ENCODE measurements around the gene MDFI. TPM values are rescaled to one million over a fixed set of nuclear protein-coding genes. Genes with fewer than 3 reads are reported as not detected.

Gene MDFI
- polyA plus RNA-seq, 1 donor from 2014 or later, result 42.5 TPM

- H3K9me2 ChIP-seq (ENCODE audit: insufficient read depth, low read length), result no peaks in the 10 kb centered on the region
- no peaks in the 10 kb centered on the region for H3K27me3 ChIP-seq (ENCODE audit: insufficient read depth, low read depth, low read length)
- no peak overlapping the region for H3K4me2 ChIP-seq (ENCODE audit: low read length)
- no peaks in the 10 kb centered on the region for H4K20me1 ChIP-seq (ENCODE audit: insufficient read depth)
- TF ChIP-seq SMC3 (conservative IDR thresholded peaks at IDR 0.05; ENCODE audit: poor library complexity) (no peak), REST (IDR thresholded peaks at IDR 0.05; ENCODE audit: borderline replicate concordance) (no peak)
- no peak overlapping the region for H2AFZ ChIP-seq (ENCODE audit: low read depth, low read length)
- H3K27ac ChIP-seq (ENCODE audit: low read length), result no peak overlapping the region
- no peak overlapping the region for H3K4me3 ChIP-seq (ENCODE audit: low read length)
- H3K36me3 ChIP-seq (ENCODE audit: insufficient read depth, low read length), result no peaks in the 10 kb centered on the region
- no peak overlapping the region for H3K9ac ChIP-seq (ENCODE audit: low read length)
- H3K9me3 ChIP-seq (ENCODE audit: low read length), result no peaks in the 10 kb centered on the region
- H3K79me2 ChIP-seq (replicated peaks; ENCODE audit: insufficient read depth, low read length), result no peaks in the 10 kb centered on the region
- H3F3A ChIP-seq (ENCODE audit: insufficient read depth, low read length, poor library complexity, severe bottlenecking), result no peaks in the 10 kb centered on the region
These were observed 59.9 kb downstream of the MDFI start for GRCh38 chr6:41697861-41698781.

- Histone ChIP-seq H3K4me3 (ENCODE audit: low read length) (no peak overlapping the region), H3K36me3 (ENCODE audit: insufficient read depth, low read length) (no peaks in the 10 kb centered on the region), H3K9ac (ENCODE audit: low read length) (no peak overlapping the region), H3K9me3 (ENCODE audit: low read length) (no peaks in the 10 kb centered on the region), H3K9me2 (ENCODE audit: insufficient read depth, low read length) (no peaks in the 10 kb centered on the region), H3K27ac (ENCODE audit: low read length) (no peak overlapping the region), H3K79me2 (replicated peaks; ENCODE audit: insufficient read depth, low read length) (no peaks in the 10 kb centered on the region), H3F3A (ENCODE audit: insufficient read depth, low read length, poor library complexity, severe bottlenecking) (no peaks in the 10 kb centered on the region), H4K20me1 (ENCODE audit: insufficient read depth) (no peaks in the 10 kb centered on the region), H2AFZ (ENCODE audit: low read depth, low read length) (no peak overlapping the region), H3K27me3 (ENCODE audit: insufficient read depth, low read depth, low read length) (no peaks in the 10 kb centered on the region), H3K4me2 (ENCODE audit: low read length) (no peak overlapping the region)
- TF ChIP-seq EP300 (conservative IDR thresholded peaks at IDR 0.05; ENCODE audit: poor library complexity, severe bottlenecking) (no peak), EZH2 (IDR thresholded peaks at IDR 0.05; ENCODE audit: borderline replicate concordance, insufficient read depth, low read length, poor library complexity, severe bottlenecking) (no peak), MXI1 (conservative IDR thresholded peaks at IDR 0.05; ENCODE audit: poor library complexity, severe bottlenecking) (no peak), REST (IDR thresholded peaks at IDR 0.05; ENCODE audit: borderline replicate concordance) (no peak), TAF1 (IDR thresholded peaks at IDR 0.05; ENCODE audit: low read depth) (no peak), CTCF (IDR thresholded peaks at IDR 0.05; ENCODE audit: poor library complexity, severe bottlenecking) (no peak)
These were observed 60.8 kb downstream of the MDFI start for GRCh38 chr6:41699063-41699462.

Data from neural cell (in vitro differentiated cells).